Activated CD8-positive, alpha-beta memory T cell treated with anti-CD3 and anti-CD28 coated beads, Interleukin-2, amount 10 ng/mL, durations not matched to agents 7 days and 5 days (primary cell): ENCODE results near the gene BARX1. TPM values are rescaled to one million over a fixed set of nuclear protein-coding genes. Genes with fewer than 3 reads are reported as not detected.
A peak's percentile ranks its signal among the peaks of the same experiment; 100 is the strongest.
"Not testable (repeated sequence)": the region's sequence is repeated elsewhere in the genome, so short reads cannot be mapped to it uniquely, and the experiment has no call there.

Source experiments
- ATAC-seq: fragments of 150-1000 bp; cut with Tn5 transposase; one replicate; pipeline ENCODE4 v1.10.0; 2021; ENCODE audit warnings: moderate library complexity
- CTCF ChIA-PET: fragments of 350-600 bp; sonication (Branson Sonifier 250); formaldehyde crosslinking; loops from one replicate; lab custom pipeline; 2021; ENCODE audit warnings: antibody characterized with exemption; lab: Charles Lee
- DNase-seq: peaks from one replicate; pipeline ENCODE4 v3.0.0-alpha.2; 2020
- H3K27ac Mint-ChIP-seq: one replicate; pipeline ENCODE4 v1.8.0; 2021; ENCODE audit warnings: mild to moderate bottlenecking, mixed read lengths
- H3K27me3 Mint-ChIP-seq: one replicate; pipeline ENCODE4 v1.8.0; 2021; ENCODE audit warnings: mixed read lengths
- H3K36me3 Mint-ChIP-seq: one replicate; pipeline ENCODE4 v1.8.0; 2021; ENCODE audit warnings: mild to moderate bottlenecking, mixed read lengths
- H3K4me1 Mint-ChIP-seq: one replicate; pipeline ENCODE4 v1.8.0; 2021; ENCODE audit warnings: mixed read lengths
- H3K4me3 Mint-ChIP-seq: one replicate; pipeline ENCODE4 v1.8.0; 2021; ENCODE audit warnings: mild to moderate bottlenecking, moderate library complexity, mixed read lengths
- H3K9me3 Mint-ChIP-seq: one replicate; pipeline ENCODE4 v1.8.0; 2022; ENCODE audit warnings: low read depth, mixed read lengths
- total RNA-seq, 2 experiments: library from RNA; stranded (reverse); gene quantifications; one replicate each; pipeline ENCODE4 v1.2.3, GENCODE V29; 2021

The BARX1 gene
- total RNA-seq, 2 experiments from 2014 or later: not detected

GRCh38 chr9:93945400-93946337 lies 9.5 kb downstream of the BARX1 start:
- peak overlapping the region; percentile 16 for H3K4me3 Mint-ChIP-seq

GRCh38 chr9:93944011-93944410 lies 11.1 kb downstream of the BARX1 start:
- CTCF ChIA-PET: no interaction called here
- no peaks in the 10 kb centered on the region for H3K36me3 Mint-ChIP-seq
- no peaks in the 10 kb centered on the region for H3K9me3 Mint-ChIP-seq
- ATAC-seq: no peak
- no peak overlapping the region for H3K4me3 Mint-ChIP-seq
- no peak overlapping the region for H3K27ac Mint-ChIP-seq
- H3K4me1 Mint-ChIP-seq: peaks cover 6% of the 10 kb centered on the region
- DNase-seq: no peak
- peaks cover 80% of the 10 kb centered on the region for H3K27me3 Mint-ChIP-seq

More at GRCh38 chr9:93945400-93946337, 9.5 kb downstream of the BARX1 start:
- Mint-ChIP-seq H3K27me3 (peaks cover 94% of the 10 kb centered on the region), H3K36me3 (peaks cover 3% of the 10 kb centered on the region), H3K4me1 (peaks cover 13% of the 10 kb centered on the region), H3K9me3 (no peaks in the 10 kb centered on the region), H3K27ac (no peak overlapping the region)
- CTCF ChIA-PET: interaction anchor here (1.3 kb wide), 1 partner anchor 118 kb away, joined by 4 read pairs; no protein-coding TSS in a partner anchor
- DNase-seq (no peak), ATAC-seq (no peak)

- no peak overlapping the region for H3K27ac Mint-ChIP-seq
- H3K27me3 Mint-ChIP-seq: peaks cover 63% of the 10 kb centered on the region
- no peak for ATAC-seq
- CTCF ChIA-PET: no interaction called here
- H3K36me3 Mint-ChIP-seq: no peaks in the 10 kb centered on the region
- H3K4me3 Mint-ChIP-seq: no peak overlapping the region
- H3K4me1 Mint-ChIP-seq: peaks cover 6% of the 10 kb centered on the region
- no peak for DNase-seq
- no peaks in the 10 kb centered on the region for H3K9me3 Mint-ChIP-seq
Observed at GRCh38 chr9:93942161-93942560, 13.0 kb downstream of the BARX1 start.

DNA sequence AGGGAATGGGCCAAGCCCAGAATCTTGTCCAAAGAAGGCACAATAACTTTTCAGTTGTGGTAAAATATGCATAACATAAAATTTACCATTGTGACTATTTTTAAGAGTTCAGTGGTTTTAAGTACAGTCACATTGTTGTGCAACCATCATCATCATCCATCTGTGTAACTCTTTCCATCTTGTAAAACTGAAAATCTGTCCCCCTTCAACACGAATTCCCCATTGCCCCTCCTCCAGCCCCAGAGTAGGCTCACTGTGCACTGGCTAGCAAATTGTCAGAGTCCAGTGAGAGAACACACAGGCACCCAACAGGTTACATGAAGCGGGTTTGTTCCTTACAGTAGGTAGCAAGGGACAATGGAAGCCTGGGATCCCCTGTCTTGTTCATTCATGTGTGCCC lies 13.7 kb downstream of the BARX1 start:
- Mint-ChIP-seq H3K27ac (no peak overlapping the region), H3K27me3 (peaks cover 57% of the 10 kb centered on the region), H3K4me3 (no peak overlapping the region), H3K36me3 (no peaks in the 10 kb centered on the region), H3K4me1 (peaks cover 6% of the 10 kb centered on the region), H3K9me3 (no peaks in the 10 kb centered on the region)
- CTCF ChIA-PET: no interaction called here
- no peak for DNase-seq
- ATAC-seq: no peak

GRCh38 chr9:93940951-93941350 lies 14.2 kb downstream of the BARX1 start:
- DNase-seq (no peak), ATAC-seq (no peak)
- CTCF ChIA-PET: no interaction called here
- Mint-ChIP-seq H3K27me3 (peaks cover 54% of the 10 kb centered on the region), H3K4me3 (no peak overlapping the region), H3K36me3 (no peaks in the 10 kb centered on the region), H3K27ac (no peak overlapping the region), H3K9me3 (no peaks in the 10 kb centered on the region), H3K4me1 (peaks cover 2% of the 10 kb centered on the region)

- H3K27ac Mint-ChIP-seq, H3K36me3 Mint-ChIP-seq, H3K9me3 Mint-ChIP-seq, CTCF ChIA-PET, ATAC-seq, H3K4me1 Mint-ChIP-seq, H3K4me3 Mint-ChIP-seq, DNase-seq: not testable (repeated sequence)
- peaks cover 47% of the 10 kb centered on the region for H3K27me3 Mint-ChIP-seq
Observed at GRCh38 chr9:93939589-93939988, 15.6 kb downstream of the BARX1 start.

DNA sequence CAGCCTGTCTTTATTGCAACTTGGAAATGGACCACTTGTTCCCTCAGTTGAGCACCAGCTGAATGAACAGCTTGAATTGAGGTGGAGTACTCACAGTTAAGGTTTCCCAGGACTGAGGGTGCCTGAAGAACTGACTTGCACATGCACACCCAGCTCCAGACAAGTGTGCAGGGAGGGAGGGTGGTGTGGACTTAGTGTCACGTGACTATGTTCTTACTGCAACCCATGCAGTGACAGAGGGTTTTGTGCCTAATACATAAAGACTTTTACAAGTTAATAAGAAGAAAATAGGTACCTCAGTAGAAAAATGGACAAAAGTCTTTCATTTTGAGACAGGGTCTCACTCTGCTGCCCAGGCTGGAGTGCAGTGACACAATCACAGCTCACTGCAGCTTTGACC lies 18.0 kb downstream of the BARX1 start:
- CTCF ChIA-PET: no interaction called here
- Mint-ChIP-seq H3K36me3 (no peaks in the 10 kb centered on the region), H3K9me3 (no peaks in the 10 kb centered on the region), H3K4me3 (no peak overlapping the region), H3K27ac (no peak overlapping the region), H3K4me1 (no peaks in the 10 kb centered on the region), H3K27me3 (peaks cover 26% of the 10 kb centered on the region)
- DNase-seq (no peak), ATAC-seq (no peak)

DNA sequence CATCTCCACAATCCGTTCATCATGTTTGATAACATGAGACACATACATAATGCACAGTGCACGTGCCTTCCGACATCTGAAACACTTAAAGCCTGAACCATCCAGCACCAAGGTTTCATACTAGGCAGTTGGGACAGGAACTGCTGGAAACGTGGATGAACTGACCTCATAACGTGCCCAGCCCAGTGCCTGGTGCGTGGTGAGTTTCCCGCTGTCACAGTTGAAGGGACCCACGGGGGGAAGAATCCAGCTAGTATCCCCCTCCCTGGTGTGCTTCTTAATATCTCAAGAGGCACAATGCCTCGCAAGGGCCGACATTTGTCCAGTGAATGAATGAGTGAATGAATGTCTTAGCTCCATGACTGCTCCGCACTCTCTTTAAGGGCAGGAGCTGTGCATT lies 23.2 kb downstream of the BARX1 start:
- Mint-ChIP-seq H3K27me3 (peaks cover 23% of the 10 kb centered on the region), H3K27ac (no peak overlapping the region), H3K36me3 (no peaks in the 10 kb centered on the region), H3K9me3 (no peaks in the 10 kb centered on the region), H3K4me1 (no peaks in the 10 kb centered on the region), H3K4me3 (no peak overlapping the region)
- DNase-seq (no peak), ATAC-seq (no peak)
- CTCF ChIA-PET: no interaction called here

DNA sequence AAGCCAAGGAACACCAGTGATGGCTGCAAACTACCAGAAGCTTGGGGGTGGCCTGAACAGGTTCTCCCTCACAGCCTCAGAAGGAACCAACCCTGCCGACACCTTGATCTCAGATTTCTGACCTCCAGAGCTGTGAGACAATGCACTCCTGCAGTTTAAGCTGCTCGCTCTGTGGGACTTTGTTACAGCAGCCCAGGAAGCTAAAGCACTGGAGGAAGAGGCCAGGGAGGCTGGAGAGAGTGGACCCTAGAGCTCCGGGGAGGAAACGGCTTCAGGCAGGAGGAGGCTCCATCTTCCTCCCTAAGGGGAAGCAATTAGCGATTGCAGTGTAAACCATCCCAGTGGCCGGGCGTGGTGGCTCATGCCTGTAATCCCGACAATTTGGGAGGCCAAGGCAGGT lies 25.1 kb downstream of the BARX1 start:
- Mint-ChIP-seq H3K36me3 (no peaks in the 10 kb centered on the region), H3K27me3 (peaks cover 16% of the 10 kb centered on the region)
- CTCF ChIA-PET: no interaction called here

GRCh38 chr9:93929231-93929630 lies 25.9 kb downstream of the BARX1 start:
- peaks cover 14% of the 10 kb centered on the region for H3K27me3 Mint-ChIP-seq
- DNase-seq: no peak
- H3K27ac Mint-ChIP-seq: no peak overlapping the region
- no peaks in the 10 kb centered on the region for H3K36me3 Mint-ChIP-seq
- no peaks in the 10 kb centered on the region for H3K9me3 Mint-ChIP-seq
- CTCF ChIA-PET: no interaction called here
- ATAC-seq: no peak
- H3K4me3 Mint-ChIP-seq: no peak overlapping the region
- H3K4me1 Mint-ChIP-seq: no peaks in the 10 kb centered on the region

More for the DNA sequence above, 25.1 kb downstream of the BARX1 start:
- H3K9me3 Mint-ChIP-seq: no peaks in the 10 kb centered on the region
- DNase-seq (no peak), ATAC-seq (no peak)
- H3K4me3 Mint-ChIP-seq: no peak overlapping the region
- no peak overlapping the region for H3K27ac Mint-ChIP-seq
- H3K4me1 Mint-ChIP-seq: no peaks in the 10 kb centered on the region

DNA sequence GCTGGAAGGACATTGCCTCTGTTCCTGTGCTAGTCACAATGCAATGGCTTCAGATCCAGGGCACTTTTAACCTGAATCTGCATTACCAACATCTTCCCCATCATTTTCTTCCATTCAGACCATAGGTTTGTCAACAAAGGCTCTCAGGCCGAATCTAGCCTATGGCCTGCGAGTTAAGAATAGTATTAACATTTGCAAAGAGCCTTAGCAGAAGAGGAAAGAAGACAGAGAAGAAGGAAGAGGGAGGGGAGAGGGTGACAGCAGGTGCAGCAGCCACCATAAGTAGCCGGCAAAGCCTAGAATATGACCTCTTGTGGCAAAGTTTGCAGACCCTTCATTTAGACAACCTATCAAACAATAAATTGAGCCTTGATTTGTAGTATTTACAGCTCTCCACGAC lies 32.6 kb downstream of the BARX1 start:
- Mint-ChIP-seq H3K27me3 (peaks cover 2% of the 10 kb centered on the region), H3K27ac (no peak overlapping the region), H3K4me3 (no peak overlapping the region), H3K9me3 (no peaks in the 10 kb centered on the region), H3K36me3 (no peaks in the 10 kb centered on the region), H3K4me1 (no peaks in the 10 kb centered on the region)
- CTCF ChIA-PET: no interaction called here
- DNase-seq: no peak
- no peak for ATAC-seq

- H3K36me3 Mint-ChIP-seq: no peaks in the 10 kb centered on the region
- no peak overlapping the region for H3K27ac Mint-ChIP-seq
- CTCF ChIA-PET: no interaction called here
Observed at GRCh38 chr9:93920131-93920800, 34.9 kb downstream of the BARX1 start.

DNA sequence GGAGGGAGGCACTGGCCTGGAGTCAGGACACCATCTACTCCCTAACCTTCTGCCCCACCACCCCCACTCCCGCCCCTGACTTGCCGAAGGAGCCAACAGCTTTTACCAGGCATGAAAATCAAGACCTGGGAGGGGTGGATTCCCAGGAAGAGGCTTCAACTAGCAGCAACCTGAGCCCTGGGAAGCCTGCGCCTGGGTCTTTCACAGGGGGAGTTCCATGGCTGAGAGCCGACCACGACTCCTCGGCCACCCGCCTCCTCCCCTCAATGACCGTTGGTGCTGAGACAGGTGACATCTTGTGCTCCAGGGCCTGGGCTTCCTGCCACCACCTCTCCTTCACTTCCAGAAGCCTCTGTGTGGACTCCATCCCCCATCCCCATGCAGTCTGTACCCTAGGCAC lies 37.1 kb downstream of the BARX1 start:
- no peak overlapping the region for H3K27ac Mint-ChIP-seq
- no peaks in the 10 kb centered on the region for H3K4me1 Mint-ChIP-seq
- H3K9me3 Mint-ChIP-seq: no peaks in the 10 kb centered on the region
- no peaks in the 10 kb centered on the region for H3K27me3 Mint-ChIP-seq
- DNase-seq: no peak
- H3K36me3 Mint-ChIP-seq: no peaks in the 10 kb centered on the region
- no peak overlapping the region for H3K4me3 Mint-ChIP-seq
- ATAC-seq: no peak
- CTCF ChIA-PET: no interaction called here

More at GRCh38 chr9:93920131-93920800, 34.9 kb downstream of the BARX1 start:
- DNase-seq (no peak), ATAC-seq (no peak)
- Mint-ChIP-seq H3K27me3 (no peaks in the 10 kb centered on the region), H3K4me1 (no peaks in the 10 kb centered on the region), H3K9me3 (no peaks in the 10 kb centered on the region), H3K4me3 (no peak overlapping the region)
